Measurements from ENCODE around the gene NLGN3.

Gene NLGN3

DNA sequence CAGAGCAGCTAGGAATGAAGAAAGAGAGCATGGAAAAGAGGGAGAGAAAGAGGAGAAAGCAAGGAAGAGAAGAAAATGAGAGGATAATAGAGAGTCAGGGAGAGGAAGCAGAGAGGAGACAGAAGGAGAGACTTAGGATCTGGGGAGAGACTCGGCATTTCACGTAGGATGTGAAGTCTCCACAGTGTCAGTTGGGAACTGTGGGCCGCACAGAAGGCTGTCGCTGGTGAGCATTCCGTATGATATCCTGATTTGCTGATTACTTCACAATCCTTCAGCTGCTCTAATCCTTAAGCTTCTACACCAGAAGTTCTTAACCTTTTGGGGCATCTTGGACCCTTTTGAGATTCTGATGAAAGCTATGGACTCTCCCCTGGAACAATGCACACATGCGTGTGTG, 14.0 kb downstream of the NLGN3 start:
- Histone ChIP-seq H3K27ac (ENCODE audit: low read length) (no peak overlapping the region), H3K27me3 (ENCODE audit: control insufficient read depth, insufficient read depth, low read length) (no peaks in the 10 kb centered on the region), H3K9me3 (ENCODE audit: control insufficient read depth, low read depth, low read length) (peaks cover 5% of the 10 kb centered on the region), H3K4me1 (ENCODE audit: control insufficient read depth, low read depth, low read length) (no peaks in the 10 kb centered on the region), H3K36me3 (ENCODE audit: control insufficient read depth, low read depth, low read length) (no peaks in the 10 kb centered on the region), H3K4me3 (ENCODE audit: low read length) (no peak overlapping the region), H3K9ac (ENCODE audit: low read length) (no peak overlapping the region)

DNA sequence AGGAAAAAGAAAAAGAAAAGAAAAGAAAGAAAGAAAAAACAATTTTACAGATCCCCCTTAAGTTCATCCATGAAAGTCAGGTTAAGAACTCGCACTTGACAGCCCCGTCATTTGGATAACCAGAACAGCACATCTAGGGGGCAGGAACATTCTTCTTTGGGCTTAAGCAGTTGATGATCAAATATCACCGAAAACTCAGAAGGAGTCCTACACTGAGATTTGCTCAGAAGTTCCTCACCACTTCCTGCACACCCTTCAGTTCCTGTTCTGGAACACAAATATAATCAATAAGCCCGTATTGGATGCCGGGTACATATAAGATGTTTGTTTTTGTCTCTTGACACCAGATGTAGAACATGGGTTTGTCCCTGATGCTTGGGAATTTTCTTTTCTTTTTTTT, 14.7 kb downstream of the NLGN3 start:
- H3K4me3 ChIP-seq (ENCODE audit: low read length): no peak overlapping the region
- no peak overlapping the region for H3K27ac ChIP-seq (ENCODE audit: low read length)
- H3K36me3 ChIP-seq (ENCODE audit: control insufficient read depth, low read depth, low read length): no peaks in the 10 kb centered on the region
- no peaks in the 10 kb centered on the region for H3K4me1 ChIP-seq (ENCODE audit: control insufficient read depth, low read depth, low read length)
- H3K9ac ChIP-seq (ENCODE audit: low read length): no peak overlapping the region
- no peaks in the 10 kb centered on the region for H3K27me3 ChIP-seq (ENCODE audit: control insufficient read depth, insufficient read depth, low read length)
- H3K9me3 ChIP-seq (ENCODE audit: control insufficient read depth, low read depth, low read length): peaks cover 9% of the 10 kb centered on the region

DNA sequence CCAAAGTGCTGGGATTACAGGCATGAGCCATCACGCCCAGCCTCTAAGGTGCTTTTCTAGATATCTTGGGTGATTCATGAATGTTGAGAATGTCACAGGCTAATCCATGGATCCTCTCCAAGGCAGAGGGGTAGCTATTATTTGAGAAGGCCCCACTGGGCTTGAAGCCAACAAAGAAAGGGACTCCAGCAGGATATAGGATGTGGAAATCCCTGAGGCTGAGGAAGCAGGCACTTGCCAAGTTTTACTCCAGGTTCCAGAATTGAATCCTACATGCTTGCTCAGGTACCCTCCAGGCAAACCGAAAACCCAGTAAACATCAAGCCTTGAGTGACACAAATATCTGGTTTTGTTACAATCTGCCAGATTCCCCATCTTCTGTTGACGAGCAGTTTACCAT, 15.8 kb downstream of the NLGN3 start:
- no peak overlapping the region for H3K9ac ChIP-seq (ENCODE audit: low read length)
- H3K4me3 ChIP-seq (ENCODE audit: low read length): no peak overlapping the region
- no peaks in the 10 kb centered on the region for H3K27me3 ChIP-seq (ENCODE audit: control insufficient read depth, insufficient read depth, low read length)
- H3K27ac ChIP-seq (ENCODE audit: low read length): no peak overlapping the region
- peaks cover 12% of the 10 kb centered on the region for H3K9me3 ChIP-seq (ENCODE audit: control insufficient read depth, low read depth, low read length)
- H3K36me3 ChIP-seq (ENCODE audit: control insufficient read depth, low read depth, low read length): no peaks in the 10 kb centered on the region
- no peaks in the 10 kb centered on the region for H3K4me1 ChIP-seq (ENCODE audit: control insufficient read depth, low read depth, low read length)

DNA sequence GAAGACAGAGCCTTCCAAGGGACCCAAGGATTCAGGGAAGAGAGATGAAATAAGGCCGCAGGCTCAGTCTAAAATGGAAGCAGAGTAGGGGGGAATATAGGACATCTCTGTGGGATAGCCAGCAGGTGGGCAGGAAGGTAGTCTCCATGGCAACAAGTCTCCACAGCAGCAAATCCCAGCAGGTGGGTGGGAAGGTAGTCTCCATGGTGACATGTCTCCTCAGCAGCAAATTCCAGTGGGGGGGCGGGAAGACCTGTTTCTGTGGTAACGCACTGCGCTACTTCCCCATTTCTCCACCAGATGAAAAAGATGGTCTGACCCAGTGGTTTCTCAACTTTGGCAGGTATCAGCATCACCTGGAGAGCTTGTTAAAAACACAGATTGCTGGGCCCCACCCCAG, 18.3 kb downstream of the NLGN3 start:
- Histone ChIP-seq H3K27ac (ENCODE audit: low read length) (no peak overlapping the region), H3K36me3 (ENCODE audit: control insufficient read depth, low read depth, low read length) (no peaks in the 10 kb centered on the region), H3K9ac (ENCODE audit: low read length) (no peak overlapping the region), H3K9me3 (ENCODE audit: control insufficient read depth, low read depth, low read length) (peaks cover 12% of the 10 kb centered on the region), H3K27me3 (ENCODE audit: control insufficient read depth, insufficient read depth, low read length) (no peaks in the 10 kb centered on the region), H3K4me3 (ENCODE audit: low read length) (no peak overlapping the region), H3K4me1 (ENCODE audit: control insufficient read depth, low read depth, low read length) (no peaks in the 10 kb centered on the region)

DNA sequence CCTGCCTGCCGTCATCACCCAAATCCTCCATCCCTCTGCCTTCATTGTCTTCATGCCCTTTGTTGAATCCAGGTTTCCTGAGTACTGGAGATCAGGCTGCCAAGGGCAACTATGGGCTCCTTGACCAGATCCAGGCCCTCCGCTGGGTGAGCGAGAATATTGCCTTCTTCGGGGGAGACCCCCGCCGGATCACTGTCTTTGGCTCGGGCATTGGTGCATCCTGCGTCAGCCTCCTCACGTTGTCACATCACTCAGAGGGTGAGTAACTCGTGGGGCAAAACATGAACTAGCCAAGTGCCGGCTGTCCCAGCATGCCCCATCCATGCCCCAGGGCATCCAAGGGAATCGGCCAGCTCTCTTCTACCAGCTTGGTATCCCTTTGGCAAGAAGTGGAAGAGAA, 19.4 kb downstream of the NLGN3 start:
- Histone ChIP-seq H3K36me3 (ENCODE audit: control insufficient read depth, low read depth, low read length) (no peaks in the 10 kb centered on the region), H3K4me3 (ENCODE audit: low read length) (no peak overlapping the region), H3K27ac (ENCODE audit: low read length) (no peak overlapping the region), H3K27me3 (ENCODE audit: control insufficient read depth, insufficient read depth, low read length) (no peaks in the 10 kb centered on the region), H3K4me1 (ENCODE audit: control insufficient read depth, low read depth, low read length) (no peaks in the 10 kb centered on the region), H3K9me3 (ENCODE audit: control insufficient read depth, low read depth, low read length) (peaks cover 16% of the 10 kb centered on the region), H3K9ac (ENCODE audit: low read length) (no peak overlapping the region)

DNA sequence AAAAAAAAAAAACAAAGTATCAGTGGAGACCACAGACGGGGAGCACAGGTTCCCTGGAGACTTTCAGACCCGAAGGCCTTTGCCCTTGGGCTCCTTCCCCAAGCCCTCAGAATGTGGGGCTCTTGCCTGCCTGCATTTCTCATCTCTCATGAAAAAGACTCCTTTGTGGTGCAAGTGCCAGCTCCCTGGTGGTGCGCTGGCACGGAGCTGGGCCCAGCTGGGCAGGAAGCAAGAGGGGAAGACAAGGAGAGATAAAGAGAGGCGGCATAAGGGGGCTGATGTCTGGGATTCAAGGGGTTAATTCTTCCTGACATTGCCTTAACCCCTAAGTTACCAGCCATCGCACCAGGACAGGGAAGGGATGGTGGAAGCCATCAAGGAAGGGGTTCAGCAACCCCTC, 21.8 kb downstream of the NLGN3 start:
- Histone ChIP-seq H3K27ac (ENCODE audit: low read length) (no peak overlapping the region), H3K9me3 (ENCODE audit: control insufficient read depth, low read depth, low read length) (peaks cover 16% of the 10 kb centered on the region), H3K36me3 (ENCODE audit: control insufficient read depth, low read depth, low read length) (no peaks in the 10 kb centered on the region), H3K4me3 (ENCODE audit: low read length) (no peak overlapping the region), H3K9ac (ENCODE audit: low read length) (no peak overlapping the region), H3K4me1 (ENCODE audit: control insufficient read depth, low read depth, low read length) (no peaks in the 10 kb centered on the region), H3K27me3 (ENCODE audit: control insufficient read depth, insufficient read depth, low read length) (no peaks in the 10 kb centered on the region)

DNA sequence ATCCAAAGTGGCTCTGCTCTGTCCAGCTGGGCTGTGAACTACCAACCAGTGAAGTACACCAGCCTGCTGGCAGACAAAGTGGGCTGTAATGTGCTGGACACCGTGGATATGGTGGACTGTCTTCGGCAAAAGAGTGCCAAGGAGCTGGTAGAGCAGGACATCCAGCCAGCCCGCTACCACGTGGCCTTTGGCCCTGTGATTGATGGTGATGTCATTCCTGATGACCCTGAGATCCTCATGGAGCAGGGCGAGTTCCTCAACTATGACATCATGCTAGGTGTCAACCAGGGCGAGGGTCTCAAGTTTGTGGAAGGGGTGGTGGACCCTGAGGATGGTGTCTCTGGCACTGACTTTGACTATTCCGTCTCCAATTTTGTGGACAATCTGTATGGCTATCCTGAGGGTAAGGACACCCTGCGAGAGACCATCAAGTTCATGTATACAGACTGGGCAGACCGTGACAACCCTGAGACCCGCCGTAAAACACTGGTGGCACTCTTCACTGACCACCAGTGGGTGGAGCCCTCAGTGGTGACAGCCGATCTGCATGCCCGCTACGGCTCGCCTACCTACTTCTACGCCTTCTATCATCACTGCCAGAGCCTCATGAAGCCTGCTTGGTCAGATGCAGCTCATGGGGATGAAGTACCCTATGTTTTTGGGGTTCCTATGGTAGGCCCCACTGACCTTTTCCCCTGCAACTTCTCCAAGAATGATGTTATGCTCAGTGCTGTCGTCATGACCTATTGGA, 22.6 kb downstream of the NLGN3 start:
- no peak overlapping the region for H3K9ac ChIP-seq (ENCODE audit: low read length)
- H3K27me3 ChIP-seq (ENCODE audit: control insufficient read depth, insufficient read depth, low read length): no peaks in the 10 kb centered on the region
- H3K36me3 ChIP-seq (ENCODE audit: control insufficient read depth, low read depth, low read length): no peaks in the 10 kb centered on the region
- H3K4me1 ChIP-seq (ENCODE audit: control insufficient read depth, low read depth, low read length): no peaks in the 10 kb centered on the region
- H3K4me3 ChIP-seq (ENCODE audit: low read length): no peak overlapping the region
- H3K9me3 ChIP-seq (ENCODE audit: control insufficient read depth, low read depth, low read length): peaks cover 16% of the 10 kb centered on the region
- H3K27ac ChIP-seq (ENCODE audit: low read length): no peak overlapping the region

DNA sequence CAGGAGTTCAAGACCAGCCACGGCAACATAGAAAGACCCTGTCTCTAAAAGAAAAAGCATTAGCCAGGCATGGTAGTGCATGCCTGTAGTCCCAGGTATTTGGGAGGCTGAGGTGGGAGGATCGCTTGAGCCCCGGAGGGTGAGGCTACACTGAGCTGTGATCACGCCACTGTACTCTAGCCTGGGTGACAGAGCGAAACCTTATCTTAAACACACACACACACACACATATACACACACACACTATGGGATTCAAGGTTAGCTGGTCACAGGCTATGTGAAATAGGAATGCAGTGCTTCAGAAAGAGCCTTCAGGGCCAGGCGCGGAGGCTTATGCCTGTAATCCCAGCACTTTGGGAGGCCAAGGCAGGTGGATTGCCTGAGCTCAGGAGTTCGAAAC, 23.5 kb downstream of the NLGN3 start:
- Histone ChIP-seq H3K27me3 (ENCODE audit: control insufficient read depth, insufficient read depth, low read length) (no peaks in the 10 kb centered on the region), H3K27ac (ENCODE audit: low read length) (no peak overlapping the region), H3K9me3 (ENCODE audit: control insufficient read depth, low read depth, low read length) (peaks cover 18% of the 10 kb centered on the region), H3K36me3 (ENCODE audit: control insufficient read depth, low read depth, low read length) (no peaks in the 10 kb centered on the region), H3K9ac (ENCODE audit: low read length) (no peak overlapping the region), H3K4me1 (ENCODE audit: control insufficient read depth, low read depth, low read length) (no peaks in the 10 kb centered on the region), H3K4me3 (ENCODE audit: low read length) (no peak overlapping the region)

DNA sequence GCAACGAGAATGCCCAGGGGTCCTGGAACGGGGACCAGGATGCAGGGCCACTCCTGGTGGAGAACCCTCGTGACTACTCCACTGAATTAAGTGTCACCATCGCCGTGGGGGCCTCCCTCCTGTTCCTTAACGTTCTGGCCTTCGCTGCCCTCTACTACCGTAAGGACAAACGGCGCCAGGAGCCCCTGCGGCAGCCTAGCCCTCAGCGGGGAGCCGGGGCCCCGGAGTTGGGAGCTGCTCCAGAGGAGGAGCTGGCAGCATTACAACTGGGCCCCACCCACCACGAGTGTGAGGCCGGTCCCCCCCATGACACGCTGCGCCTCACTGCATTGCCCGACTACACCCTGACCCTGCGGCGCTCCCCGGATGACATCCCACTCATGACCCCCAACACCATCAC, 24.9 kb downstream of the NLGN3 start:
- Histone ChIP-seq H3K27ac (ENCODE audit: low read length) (no peak overlapping the region), H3K4me1 (ENCODE audit: control insufficient read depth, low read depth, low read length) (no peaks in the 10 kb centered on the region), H3K27me3 (ENCODE audit: control insufficient read depth, insufficient read depth, low read length) (no peaks in the 10 kb centered on the region), H3K9ac (ENCODE audit: low read length) (no peak overlapping the region), H3K4me3 (ENCODE audit: low read length) (no peak overlapping the region), H3K9me3 (ENCODE audit: control insufficient read depth, low read depth, low read length) (peaks cover 10% of the 10 kb centered on the region), H3K36me3 (ENCODE audit: control insufficient read depth, low read depth, low read length) (no peaks in the 10 kb centered on the region)

DNA sequence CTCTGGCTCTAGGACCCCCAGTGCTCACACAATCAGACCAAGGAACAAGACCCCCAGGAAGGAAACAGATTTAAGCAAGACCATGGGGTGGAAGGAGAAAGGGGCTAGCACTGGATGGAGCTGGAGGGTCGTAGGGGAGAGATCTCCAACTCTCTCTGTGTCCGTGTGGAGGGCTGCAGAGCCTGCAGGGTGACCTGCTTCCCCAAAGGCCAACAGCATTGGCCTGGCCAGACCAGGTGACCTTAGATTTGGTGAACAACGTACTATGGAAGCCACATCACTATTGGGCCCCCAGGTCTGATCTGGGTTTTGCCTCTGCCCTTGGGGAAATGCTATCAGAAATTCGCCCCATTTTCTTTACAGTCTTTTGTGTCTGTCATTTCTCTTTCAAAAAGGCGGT, 26.0 kb downstream of the NLGN3 start:
- Histone ChIP-seq H3K4me1 (ENCODE audit: control insufficient read depth, low read depth, low read length) (no peaks in the 10 kb centered on the region), H3K27me3 (ENCODE audit: control insufficient read depth, insufficient read depth, low read length) (no peaks in the 10 kb centered on the region), H3K9ac (ENCODE audit: low read length) (no peak overlapping the region), H3K4me3 (ENCODE audit: low read length) (no peak overlapping the region), H3K9me3 (ENCODE audit: control insufficient read depth, low read depth, low read length) (peaks cover 10% of the 10 kb centered on the region), H3K27ac (ENCODE audit: low read length) (no peak overlapping the region), H3K36me3 (ENCODE audit: control insufficient read depth, low read depth, low read length) (no peaks in the 10 kb centered on the region)

DNA sequence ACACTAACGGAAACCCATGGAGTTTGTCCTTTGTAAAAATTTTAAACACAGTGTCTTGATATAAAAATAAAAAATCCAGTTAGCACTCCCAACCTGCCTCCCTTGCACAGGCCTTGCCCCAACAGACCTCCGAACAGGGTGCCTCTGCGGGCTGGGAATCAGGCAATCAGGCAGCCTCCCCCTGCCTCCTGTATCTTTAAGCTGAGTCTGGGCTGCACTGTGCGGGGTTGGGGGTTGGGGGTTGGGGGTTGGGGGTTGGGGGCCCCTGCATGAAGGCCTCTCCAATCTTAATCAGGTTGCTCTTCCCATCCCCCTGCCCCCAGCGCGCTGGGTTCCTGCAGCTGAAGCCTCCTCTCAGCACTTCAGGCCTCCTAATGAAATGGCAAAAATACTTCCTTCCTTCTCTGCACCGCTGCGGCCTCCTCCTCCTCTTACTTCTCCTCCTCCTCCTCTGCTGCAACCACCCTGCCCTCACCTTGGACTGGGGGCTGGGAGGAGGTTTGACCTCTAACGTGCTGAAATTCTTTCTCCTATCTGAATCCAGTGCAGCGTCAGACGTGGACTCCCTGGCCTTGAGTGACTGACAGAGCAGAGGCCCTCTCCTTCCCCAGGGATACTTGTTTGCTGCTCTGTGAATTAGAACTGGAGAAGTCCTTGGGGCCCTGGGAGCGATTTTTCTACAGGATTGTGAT, 26.6 kb downstream of the NLGN3 start:
- Histone ChIP-seq H3K9ac (ENCODE audit: low read length) (no peak overlapping the region), H3K27me3 (ENCODE audit: control insufficient read depth, insufficient read depth, low read length) (no peaks in the 10 kb centered on the region), H3K36me3 (ENCODE audit: control insufficient read depth, low read depth, low read length) (no peaks in the 10 kb centered on the region), H3K27ac (ENCODE audit: low read length) (peak overlapping the region; percentile 34), H3K9me3 (ENCODE audit: control insufficient read depth, low read depth, low read length) (peaks cover 10% of the 10 kb centered on the region), H3K4me3 (ENCODE audit: low read length) (no peak overlapping the region), H3K4me1 (ENCODE audit: control insufficient read depth, low read depth, low read length) (no peaks in the 10 kb centered on the region)

DNA sequence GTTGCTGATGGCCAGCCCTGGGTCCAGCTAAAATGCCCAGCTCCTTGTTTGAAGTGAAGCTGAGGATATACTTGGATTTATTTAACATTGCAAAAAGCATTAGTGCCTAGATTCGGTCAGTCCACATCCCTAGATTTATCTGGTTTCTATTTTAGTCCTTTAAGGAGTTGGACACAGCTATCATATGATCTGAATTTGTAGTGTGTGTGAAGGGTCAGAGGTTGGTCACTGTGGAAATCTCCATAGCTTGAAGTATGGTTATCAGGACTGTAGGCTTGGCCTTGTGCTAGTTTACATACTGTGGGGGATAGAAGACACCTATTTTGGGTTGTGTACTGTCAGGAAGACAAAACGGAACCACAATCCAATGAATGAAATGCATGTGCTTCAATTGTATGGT, 28.8 kb downstream of the NLGN3 start:
- no peaks in the 10 kb centered on the region for H3K4me1 ChIP-seq (ENCODE audit: control insufficient read depth, low read depth, low read length)
- H3K9me3 ChIP-seq (ENCODE audit: control insufficient read depth, low read depth, low read length): peaks cover 4% of the 10 kb centered on the region
- H3K36me3 ChIP-seq (ENCODE audit: control insufficient read depth, low read depth, low read length): no peaks in the 10 kb centered on the region
- no peak overlapping the region for H3K4me3 ChIP-seq (ENCODE audit: low read length)
- no peaks in the 10 kb centered on the region for H3K27me3 ChIP-seq (ENCODE audit: control insufficient read depth, insufficient read depth, low read length)
- no peak overlapping the region for H3K27ac ChIP-seq (ENCODE audit: low read length)
- no peak overlapping the region for H3K9ac ChIP-seq (ENCODE audit: low read length)
